RWPE2 (cell line): ENCODE measurements around the gene SLC48A1.
A peak's percentile ranks its signal among the peaks of the same experiment; 100 is the strongest.

Source experiments
- ATAC-seq: fragments of 200-7000 bp; cut with Tn5 transposase; 3 replicates; pipeline ENCODE4 v1.9.1; 2021; ENCODE audit warnings: low read depth
- DNase-seq: peaks from one replicate; pipeline ENCODE4 v3.0.0-alpha.2; 2020; ENCODE audit warnings: low spot score
- H3K27ac ChIP-seq: fragments of 450-650 bp; 2 replicates; pipeline ENCODE4 v1.5.1; 2017; ENCODE audit warnings: mild to moderate bottlenecking; ENCODE audit not compliant: poor library complexity, severe bottlenecking
- H3K27me3 ChIP-seq: fragments of 250-450 bp; sonication (Bioruptor Pico); 2 replicates; pipeline ENCODE4 v1.5.1; 2021; ENCODE audit warnings: mild to moderate bottlenecking, moderate library complexity; ENCODE audit not compliant: insufficient read depth, poor library complexity, severe bottlenecking
- H3K36me3 ChIP-seq: fragments of 250-450 bp; sonication (Bioruptor Pico); 2 replicates; pipeline ENCODE4 v1.5.1; 2020; ENCODE audit warnings: low read depth, mild to moderate bottlenecking, moderate library complexity
- H3K4me1 ChIP-seq: fragments of 250-450 bp; sonication (Bioruptor Pico); 2 replicates; pipeline ENCODE4 v1.5.1; 2021; ENCODE audit warnings: mild to moderate bottlenecking, moderate library complexity; ENCODE audit not compliant: insufficient read depth, poor library complexity, severe bottlenecking
- H3K4me3 ChIP-seq: fragments of 250-450 bp; sonication (Bioruptor Pico); 2 replicates; pipeline ENCODE4 v1.5.1; 2021; ENCODE audit warnings: mild to moderate bottlenecking, moderate library complexity; ENCODE audit not compliant: severe bottlenecking
- H3K9me3 ChIP-seq: fragments of 250-450 bp; sonication (Bioruptor Pico); 2 replicates; pipeline ENCODE4 v1.5.1; 2021; ENCODE audit warnings: mild to moderate bottlenecking, moderate library complexity; ENCODE audit not compliant: severe bottlenecking
- CTCF ChIP-seq: fragments of 450-650 bp; IDR thresholded peaks from one replicate; pipeline ENCODE4 v1.5.1; 2017; ENCODE audit warnings: mild to moderate bottlenecking, moderate library complexity; ENCODE audit not compliant: poor library complexity, severe bottlenecking

Gene SLC48A1

GRCh38 chr12:47819138-47819895, 46.3 kb downstream of the SLC48A1 start:
- Histone ChIP-seq H3K36me3 (peaks cover 25% of the 10 kb centered on the region), H3K4me1 (peaks cover 22% of the 10 kb centered on the region), H3K27me3 (no peaks in the 10 kb centered on the region), H3K27ac (peak overlapping the region; percentile 95), H3K9me3 (no peaks in the 10 kb centered on the region), H3K4me3 (peak overlapping the region; percentile 94)
- ATAC-seq (peak; percentile 5; the same call in 2 of the 3 replicates), DNase-seq (no peak)
- TF ChIP-seq CTCF = peak; percentile 27

- peaks cover 17% of the 10 kb centered on the region; the same call in 1 of the 2 replicates for H3K36me3 ChIP-seq
- ATAC-seq = peak; percentile 48
- no peaks in the 10 kb centered on the region for H3K9me3 ChIP-seq
- H3K27me3 ChIP-seq = no peaks in the 10 kb centered on the region
- H3K4me1 ChIP-seq = peaks cover 29% of the 10 kb centered on the region
- no peak for DNase-seq
- H3K4me3 ChIP-seq = peak within 1 kb of the TSS; percentile 94
- peak within 1 kb of the TSS; percentile 95 for H3K27ac ChIP-seq
- no peak for TF ChIP-seq CTCF
These were observed 47.0 kb downstream of the SLC48A1 start, which contains the start of gene HDAC7 for GRCh38 chr12:47819896-47820630. HDAC7 (minus strand) TSS chr12:47819903; CDS start chr12:47819785, 118 bp downstream.

- no peak for TF ChIP-seq CTCF
- DNase-seq = peak; percentile 86
- H3K4me1 ChIP-seq = peaks cover 37% of the 10 kb centered on the region
- no peaks in the 10 kb centered on the region for H3K27me3 ChIP-seq
- H3K9me3 ChIP-seq = no peaks in the 10 kb centered on the region
- H3K36me3 ChIP-seq = peaks cover 13% of the 10 kb centered on the region; the same call in 1 of the 2 replicates
- peak; percentile 69 for ATAC-seq
- H3K27ac ChIP-seq = peak overlapping the region; percentile 95
- H3K4me3 ChIP-seq = peak overlapping the region; percentile 94
These were observed 47.8 kb downstream of the SLC48A1 start for GRCh38 chr12:47820631-47821345.

GRCh38 chr12:47821346-47821706, 48.3 kb downstream of the SLC48A1 start:
- no peak for TF ChIP-seq CTCF
- no peak for ATAC-seq

More at GRCh38 chr12:47821346-47821706, 48.3 kb downstream of the SLC48A1 start:
- no peaks in the 10 kb centered on the region for H3K27me3 ChIP-seq
- peaks cover 42% of the 10 kb centered on the region for H3K4me1 ChIP-seq
- H3K9me3 ChIP-seq = no peaks in the 10 kb centered on the region
- no peak overlapping the region for H3K4me3 ChIP-seq
- no peak for DNase-seq
- H3K36me3 ChIP-seq = peaks cover 13% of the 10 kb centered on the region; the same call in 1 of the 2 replicates
- peak overlapping the region; percentile 95 for H3K27ac ChIP-seq
